ENCODE data around the gene KRT77. TPM values are rescaled to one million over a fixed set of nuclear protein-coding genes. Genes with fewer than 3 reads are reported as not detected.

Gene KRT77
- total and polyA plus RNA-seq, 7 donors, result 0.01 TPM; not detected in 6

GRCh38 chr12:52701281-52701680 is 2.0 kb downstream of the KRT77 start:
- Histone ChIP-seq H3K27ac (no peak overlapping the region), H3K27me3 (peaks cover 0 to 11% (median 0%) of the 10 kb centered on the region in 3 donors), H3K9me3 (no peaks in the 10 kb centered on the region), H3K4me1 (no peaks in the 10 kb centered on the region), H3K4me3 (no peak overlapping the region), H3K36me3 (no peaks in the 10 kb centered on the region)
- TF ChIP-seq EP300 (IDR thresholded peaks at IDR 0.05) (no peak), POLR2A (IDR thresholded peaks at IDR 0.05) (no peak), POLR2AphosphoS5 (IDR thresholded peaks at IDR 0.05) (no peak), CTCF (IDR thresholded peaks at IDR 0.05) (no peak)
- DNase-seq, result no peak
- 79 to 81% methylated on average over 12 of the region's 12 CpGs for WGBS, 2 donors
- intact Hi-C loops (cut with DNase I), result no loop called here

- Histone ChIP-seq H3K27me3 (peaks cover 0 to 7% (median 0%) of the 10 kb centered on the region in 3 donors), H3K9me3 (no peaks in the 10 kb centered on the region), H3K4me3 (no peak overlapping the region), H3K36me3 (no peaks in the 10 kb centered on the region), H3K27ac (no peak overlapping the region), H3K4me1 (no peaks in the 10 kb centered on the region)
- 83 to 87% methylated on average over 2 of the region's 2 CpGs for WGBS, 2 donors
- intact Hi-C loops (cut with DNase I), result no loop called here
- DNase-seq, result no peak
- no peak for TF ChIP-seq EP300 (IDR thresholded peaks at IDR 0.05)
- no peak for TF ChIP-seq POLR2AphosphoS5 (IDR thresholded peaks at IDR 0.05)
- TF ChIP-seq POLR2A (IDR thresholded peaks at IDR 0.05), result no peak
- no peak for TF ChIP-seq CTCF (IDR thresholded peaks at IDR 0.05)
Observed at GRCh38 chr12:52699960-52700359, 3.4 kb downstream of the KRT77 start.

GRCh38 chr12:52699373-52699772 is 4.0 kb downstream of the KRT77 start:
- intact Hi-C loops (cut with DNase I), result no loop called here
- 86 to 90% methylated on average over 2 of the region's 2 CpGs for WGBS, 2 donors
- H3K27me3 ChIP-seq, result peaks cover 0 to 7% (median 0%) of the 10 kb centered on the region in 3 donors

GRCh38 chr12:52698651-52699340 is 4.5 kb downstream of the KRT77 start:
- Histone ChIP-seq H3K27ac (no peak overlapping the region), H3K9me3 (no peaks in the 10 kb centered on the region), H3K27me3 (peaks cover 0 to 7% (median 0%) of the 10 kb centered on the region in 3 donors), H3K4me1 (no peaks in the 10 kb centered on the region), H3K36me3 (no peaks in the 10 kb centered on the region), H3K4me3 (no peak overlapping the region)
- no peak for DNase-seq
- WGBS, 2 donors, result 25 to 55% methylated on average over 11 of the region's 11 CpGs
- intact Hi-C loops (cut with DNase I), result no loop called here
- TF ChIP-seq CTCF (IDR thresholded peaks at IDR 0.05) (no peak), POLR2A (IDR thresholded peaks at IDR 0.05) (no peak), EP300 (IDR thresholded peaks at IDR 0.05) (no peak), POLR2AphosphoS5 (IDR thresholded peaks at IDR 0.05) (no peak)

More at GRCh38 chr12:52699373-52699772, 4.0 kb downstream of the KRT77 start:
- no peak for DNase-seq
- no peaks in the 10 kb centered on the region for H3K36me3 ChIP-seq
- H3K4me1 ChIP-seq, result no peaks in the 10 kb centered on the region
- H3K27ac ChIP-seq, result no peak overlapping the region
- no peak for TF ChIP-seq CTCF (IDR thresholded peaks at IDR 0.05)
- TF ChIP-seq POLR2A (IDR thresholded peaks at IDR 0.05), result no peak
- no peak for TF ChIP-seq POLR2AphosphoS5 (IDR thresholded peaks at IDR 0.05)
- TF ChIP-seq EP300 (IDR thresholded peaks at IDR 0.05), result no peak
- H3K9me3 ChIP-seq, result no peaks in the 10 kb centered on the region
- no peak overlapping the region for H3K4me3 ChIP-seq

All from sigmoid colon (tissue), 7 donors.